ENCODE measurements around the gene OR51T1. TPM values are rescaled to one million over a fixed set of nuclear protein-coding genes. Genes with fewer than 3 reads are reported as not detected.

Gene OR51T1
- total RNA-seq, 1 donor from 2014 or later = not detected

GRCh38 chr11:4884361-4884760 lies 2.7 kb downstream of the OR51T1 start:
- TF ChIP-seq, protein P1, sequence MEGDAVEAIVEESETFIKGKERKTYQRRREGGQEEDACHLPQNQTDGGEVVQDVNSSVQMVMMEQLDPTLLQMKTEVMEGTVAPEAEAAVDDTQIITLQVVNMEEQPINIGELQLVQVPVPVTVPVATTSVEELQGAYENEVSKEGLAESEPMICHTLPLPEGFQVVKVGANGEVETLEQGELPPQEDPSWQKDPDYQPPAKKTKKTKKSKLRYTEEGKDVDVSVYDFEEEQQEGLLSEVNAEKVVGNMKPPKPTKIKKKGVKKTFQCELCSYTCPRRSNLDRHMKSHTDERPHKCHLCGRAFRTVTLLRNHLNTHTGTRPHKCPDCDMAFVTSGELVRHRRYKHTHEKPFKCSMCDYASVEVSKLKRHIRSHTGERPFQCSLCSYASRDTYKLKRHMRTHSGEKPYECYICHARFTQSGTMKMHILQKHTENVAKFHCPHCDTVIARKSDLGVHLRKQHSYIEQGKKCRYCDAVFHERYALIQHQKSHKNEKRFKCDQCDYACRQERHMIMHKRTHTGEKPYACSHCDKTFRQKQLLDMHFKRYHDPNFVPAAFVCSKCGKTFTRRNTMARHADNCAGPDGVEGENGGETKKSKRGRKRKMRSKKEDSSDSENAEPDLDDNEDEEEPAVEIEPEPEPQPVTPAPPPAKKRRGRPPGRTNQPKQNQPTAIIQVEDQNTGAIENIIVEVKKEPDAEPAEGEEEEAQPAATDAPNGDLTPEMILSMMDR (IDR thresholded peaks at IDR 0.05) = no peak
- H3K9me3 Mint-ChIP-seq = no peaks in the 10 kb centered on the region
- no peaks in the 10 kb centered on the region for H3K36me3 Mint-ChIP-seq (ENCODE audit: low read depth)
- ATAC-seq (ENCODE audit: low read depth) (no peak), DNase-seq (no peak)
- ChIA-PET POLR2A (no interaction called here), CTCF (no interaction called here)
- no peaks in the 10 kb centered on the region for H3K27me3 Mint-ChIP-seq
- H3K27ac Mint-ChIP-seq = no peak overlapping the region
- intact Hi-C loops (cut with micrococcal nuclease) = no loop called here
- no peak overlapping the region for H3K4me3 Mint-ChIP-seq
- no peaks in the 10 kb centered on the region for H3K4me1 Mint-ChIP-seq

DNA sequence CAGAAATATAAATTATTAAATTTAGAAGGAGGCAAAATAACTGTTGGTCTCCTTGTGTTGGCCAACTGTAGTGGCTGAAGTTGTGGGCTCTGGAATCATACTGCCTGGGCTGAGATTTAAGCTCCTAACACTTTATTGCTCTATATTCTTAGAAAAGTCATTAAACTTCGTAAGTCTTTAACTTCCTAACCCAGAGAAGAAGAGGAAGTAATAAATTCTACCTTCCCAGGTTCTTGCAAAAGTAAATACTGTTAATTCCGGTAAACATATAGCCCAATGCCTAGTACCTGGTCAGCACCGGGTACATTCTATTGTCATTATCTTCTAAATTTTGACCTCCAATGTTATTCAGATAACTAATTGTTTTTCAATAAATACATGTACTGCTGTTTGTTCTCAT lies 4.5 kb downstream of the OR51T1 start:
- no peaks in the 10 kb centered on the region for H3K27me3 Mint-ChIP-seq
- TF ChIP-seq, protein P1 (IDR thresholded peaks at IDR 0.05) = no peak
- DNase-seq = no peak
- intact Hi-C loops (cut with micrococcal nuclease) = no loop called here
- no peaks in the 10 kb centered on the region for H3K4me1 Mint-ChIP-seq
- CTCF ChIA-PET = no interaction called here
- H3K27ac Mint-ChIP-seq = no peak overlapping the region
- POLR2A ChIA-PET = no interaction called here
- no peaks in the 10 kb centered on the region for H3K9me3 Mint-ChIP-seq
- ATAC-seq (ENCODE audit: low read depth) = no peak
- H3K4me3 Mint-ChIP-seq = no peak overlapping the region
- no peaks in the 10 kb centered on the region for H3K36me3 Mint-ChIP-seq (ENCODE audit: low read depth)

GRCh38 chr11:4887591-4887990 lies 5.9 kb downstream of the OR51T1 start:
- Mint-ChIP-seq H3K4me1 (no peaks in the 10 kb centered on the region), H3K4me3 (no peak overlapping the region), H3K27ac (no peak overlapping the region), H3K27me3 (no peaks in the 10 kb centered on the region), H3K9me3 (no peaks in the 10 kb centered on the region), H3K36me3 (ENCODE audit: low read depth) (no peaks in the 10 kb centered on the region)
- TF ChIP-seq, protein P1 (IDR thresholded peaks at IDR 0.05) = no peak
- DNase-seq (no peak), ATAC-seq (ENCODE audit: low read depth) (no peak)
- intact Hi-C loops (cut with micrococcal nuclease) = no loop called here
- ChIA-PET POLR2A (no interaction called here), CTCF (no interaction called here)

- no peak overlapping the region for H3K27ac Mint-ChIP-seq
- no peaks in the 10 kb centered on the region for H3K9me3 Mint-ChIP-seq
- ChIA-PET POLR2A (no interaction called here), CTCF (no interaction called here)
- no peak overlapping the region for H3K4me3 Mint-ChIP-seq
- H3K36me3 Mint-ChIP-seq (ENCODE audit: low read depth) = no peaks in the 10 kb centered on the region
- TF ChIP-seq, protein P1 (IDR thresholded peaks at IDR 0.05) = no peak
- intact Hi-C loops (cut with micrococcal nuclease) = no loop called here
- DNase-seq = no peak
- no peaks in the 10 kb centered on the region for H3K27me3 Mint-ChIP-seq
- no peak for ATAC-seq (ENCODE audit: low read depth)
- H3K4me1 Mint-ChIP-seq = no peaks in the 10 kb centered on the region
Measured at GRCh38 chr11:4890279-4890678, 8.6 kb downstream of the OR51T1 start.

DNA sequence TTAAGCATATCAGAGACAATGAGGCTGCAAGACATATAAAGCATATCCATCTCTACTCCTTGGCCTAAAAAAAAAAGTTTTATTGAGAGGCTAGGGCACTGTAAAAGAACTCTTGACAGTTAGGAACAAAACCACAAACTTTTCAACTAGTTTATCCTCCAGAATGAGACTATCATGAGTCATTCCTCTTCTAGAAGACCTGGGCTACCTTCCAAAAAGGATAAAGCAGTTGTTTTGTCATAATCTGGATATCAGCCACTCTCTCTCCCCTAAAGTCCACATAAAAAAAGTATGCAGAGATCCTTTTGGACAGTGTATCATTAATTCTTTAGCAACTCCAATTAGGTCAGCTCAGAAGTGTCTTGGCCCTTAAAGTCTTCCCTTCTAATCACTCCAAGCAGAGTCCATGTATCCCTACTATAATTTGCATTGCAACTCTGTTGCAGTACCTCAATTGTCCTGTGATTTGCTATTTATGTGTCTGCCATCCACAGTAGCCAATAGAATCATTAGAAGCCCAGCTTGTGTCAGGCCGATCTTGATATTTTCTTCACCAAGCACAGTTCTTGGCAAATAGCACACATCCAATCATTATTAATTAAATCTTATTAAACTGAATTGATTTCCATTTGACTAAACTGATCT lies 10.4 kb downstream of the OR51T1 start:
- Mint-ChIP-seq H3K27me3 (peaks cover 3% of the 10 kb centered on the region), H3K9me3 (no peaks in the 10 kb centered on the region), H3K4me1 (no peaks in the 10 kb centered on the region), H3K27ac (no peak overlapping the region), H3K4me3 (no peak overlapping the region), H3K36me3 (ENCODE audit: low read depth) (no peaks in the 10 kb centered on the region)
- POLR2A ChIA-PET = no interaction called here
- CTCF ChIA-PET = no interaction called here
- intact Hi-C loops (cut with micrococcal nuclease) = no loop called here
- TF ChIP-seq, protein P1 (IDR thresholded peaks at IDR 0.05) = no peak
- DNase-seq = no peak
- ATAC-seq (ENCODE audit: low read depth) = no peak

Data from activated B cell treated with CpG ODN at 0.5 μM for 24 hours (primary cell).